Lung (tissue), 16 donors: ENCODE measurements around the gene HMBS. TPM values are rescaled to one million over a fixed set of nuclear protein-coding genes. Genes with fewer than 3 reads are reported as not detected.
A peak's percentile ranks its signal among the peaks of the same experiment; 100 is the strongest.
"Not testable (repeated sequence)": the region's sequence is repeated elsewhere in the genome, so short reads cannot be mapped to it uniquely, and the experiment has no call there.

Experiments used
- ATAC-seq: fragments of 200-7000 bp; cut with Tn5 transposase; one replicate; pipeline ENCODE4 v1.9.1; 2020; ENCODE audit warnings: moderate number of reproducible peaks; ENCODE audit not compliant: insufficient read depth, low FRiP score
- DNase-seq, 3 donors: peaks; one replicate each; pipeline ENCODE4 v3.0.0-alpha.2; 2013 to 2017
- H3K27ac ChIP-seq, 2 donors: one replicate each; pipeline ENCODE4 v1.5.1; 2013; ENCODE audit warnings: mild to moderate bottlenecking in 2 of 2, moderate library complexity in 2 of 2, control low read depth in 1 of 2, inconsistent platforms in 1 of 2, low read depth in 1 of 2, low read length in 1 of 2
- H3K27me3 ChIP-seq, 3 donors: one replicate each; pipeline ENCODE4 v1.5.1; 2013; ENCODE audit warnings: low read length in 2 of 3; ENCODE audit not compliant: control insufficient read depth in 3 of 3, insufficient read depth in 3 of 3
- H3K36me3 ChIP-seq, 4 donors: one replicate each; pipeline ENCODE4 v1.5.1; 2013; ENCODE audit warnings: low read length in 4 of 4, mild to moderate bottlenecking in 1 of 4, moderate library complexity in 1 of 4; ENCODE audit not compliant: control insufficient read depth in 4 of 4, insufficient read depth in 4 of 4
- H3K4me1 ChIP-seq, 5 donors: one replicate each; pipeline ENCODE4 v1.5.1; 2013; ENCODE audit warnings: low read length in 5 of 5, mild to moderate bottlenecking in 2 of 5, moderate library complexity in 1 of 5; ENCODE audit not compliant: control insufficient read depth in 5 of 5, insufficient read depth in 5 of 5
- H3K4me3 ChIP-seq: one replicate; pipeline ENCODE4 v1.5.1; 2013; ENCODE audit warnings: mild to moderate bottlenecking, control low read depth, moderate library complexity
- H3K9ac ChIP-seq, 2 donors: one replicate each; pipeline ENCODE4 v1.5.1; 2013; ENCODE audit warnings: low read length in 2 of 2, control low read depth in 1 of 2; ENCODE audit not compliant: insufficient read depth in 1 of 2
- H3K9me3 ChIP-seq, 4 donors: one replicate each; pipeline ENCODE4 v1.5.1; 2013; ENCODE audit warnings: low read length in 3 of 4, mild to moderate bottlenecking in 1 of 4, moderate library complexity in 1 of 4; ENCODE audit not compliant: control insufficient read depth in 4 of 4, insufficient read depth in 3 of 4
- CTCF ChIP-seq: IDR thresholded peaks from 2 replicates; pipeline ENCODE4 v1.5.1; 2012; ENCODE audit warnings: mild to moderate bottlenecking; ENCODE audit errors: control extremely low read depth, extremely low read depth
- WGBS, 2 donors: extraction: QIAGEN DNeasy Blood & Tissue Kit; methylation state at CpG; one replicate each; pipeline ENCODE4 v1.1.7; 2013; 5-methylcytosine and 5-hydroxymethylcytosine counted together
- long read RNA-seq, 5 donors: transcript quantifications; one replicate each; lab custom pipeline, GENCODE V29; 2026
- polyA plus RNA-seq, 2 donors: library from polyadenylated mRNA; stranded (reverse); fragments of 200-250 nt; gene quantifications; one replicate each; pipeline ENCODE4 v1.2.1, GENCODE V29; 2013
- total RNA-seq, 2 donors: library from RNA; depleted of rRNA in 1 of 2; stranded (reverse); fragments of >200 nt in 1 of 2; gene quantifications; one replicate each; pipeline ENCODE4 v1.2.1, GENCODE V29; 2014 to 2021
- donor health status: control.
- donor health status: control.
- donor health status: Bipolar disorder and iron deficiency.
- donor health status: healthy.
- donor health status: DM: yes; HTN: yes; CAD: no.

The HMBS gene
- total RNA-seq, result 10 to 100 TPM; 11.7 to 31.5 TPM
- 10 to 100 TPM; 31.5 to 33.3 TPM for polyA plus RNA-seq
- long read RNA-seq, donor 1, transcript HMBS-201 (14 exons, 1,501 nt), result major isoform, 8 of 8 reads
- long read RNA-seq, donor 1, partial matches to known transcripts, result 0 of 8 reads
- long read RNA-seq, donor 1, other reads (novel, unspliced or antisense), result 0 of 8 reads
- long read RNA-seq, donor 2, partial matches to known transcripts, result 0 of 3 reads
- long read RNA-seq, donor 2, other reads (novel, unspliced or antisense), result 0 of 3 reads
- long read RNA-seq, donor 3, partial matches to known transcripts, result 0 of 2 reads
- long read RNA-seq, donor 3, other reads (novel, unspliced or antisense), result 0 of 2 reads
- long read RNA-seq, donor 4, partial matches to known transcripts, result 0 of 3 reads
- long read RNA-seq, donor 4, other reads (novel, unspliced or antisense), result 0 of 3 reads
- long read RNA-seq, donor 5, partial matches to known transcripts, result 0 of 8 reads
- long read RNA-seq, donor 5, other reads (novel, unspliced or antisense), result 0 of 8 reads

GRCh38 chr11:119084663-119085436, at the start of gene HMBS:
Gene HMBS, plus strand, starts transcription at chr11:119084881. Its CDS starts 153 bp downstream, at chr11:119085034.
- DNase-seq (peak; percentile 97 to 99 (median 99)), ATAC-seq (peak; percentile 94)
- TF ChIP-seq CTCF, result no peak
- WGBS, 2 donors, result 1% methylated on average over 37 to 45 of the region's 45 CpGs
- H3K4me1 ChIP-seq, result peaks cover 5 to 13% (median 7%) of the 10 kb centered on the region in 5 donors
- H3K9me3 ChIP-seq, result no peaks in the 10 kb centered on the region
- H3K27me3 ChIP-seq, result no peaks in the 10 kb centered on the region
- peak within 1 kb of the TSS in 1 of 2 donors; percentile 85 for H3K9ac ChIP-seq
- peak within 1 kb of the TSS; percentile 79 for H3K4me3 ChIP-seq
- H3K36me3 ChIP-seq, result peaks cover 4 to 23% (median 9%) of the 10 kb centered on the region in 4 donors
- peak within 1 kb of the TSS; percentile 89 to 98 for H3K27ac ChIP-seq

- no peak for ATAC-seq
- no peak overlapping the region for H3K27ac ChIP-seq
Observed at GRCh38 chr11:119038884-119039283, 45.8 kb upstream of the HMBS start.

GRCh38 chr11:119039471-119039870, 45.2 kb upstream of the HMBS start:
- H3K27me3 ChIP-seq, H3K9me3 ChIP-seq, H3K4me1 ChIP-seq, ATAC-seq, H3K4me3 ChIP-seq, H3K9ac ChIP-seq, DNase-seq, H3K36me3 ChIP-seq, H3K27ac ChIP-seq: not testable (repeated sequence)
- WGBS, 2 donors, result 18 to 32% methylated on average over 7 to 11 of the region's 11 CpGs

More at GRCh38 chr11:119038884-119039283, 45.8 kb upstream of the HMBS start:
- H3K27me3 ChIP-seq, result no peaks in the 10 kb centered on the region
- no peaks in the 10 kb centered on the region for H3K36me3 ChIP-seq
- no peaks in the 10 kb centered on the region for H3K9me3 ChIP-seq
- no peak for TF ChIP-seq CTCF
- 88% methylated on average over 5 of the region's 5 CpGs for WGBS, 2 donors
- H3K4me1 ChIP-seq, result no peaks in the 10 kb centered on the region
- no peak overlapping the region for H3K4me3 ChIP-seq
- no peak for DNase-seq
- no peak overlapping the region for H3K9ac ChIP-seq
